GM12892 (cell line): Measurements from ENCODE around the gene CIC.

Experiments used
- POLR2A ChIP-seq: IDR thresholded peaks from 2 replicates; pipeline ENCODE4 v1.6.1; 2011; ENCODE audit warnings: low read depth, low read length, control low read depth
- POLR2AphosphoS5 ChIP-seq: IDR thresholded peaks from 2 replicates; pipeline ENCODE4 v1.6.1; 2011; ENCODE audit warnings: low read depth, low read length, control low read depth
- TAF1 ChIP-seq: IDR thresholded peaks from 2 replicates; pipeline ENCODE4 v1.6.1; 2011; ENCODE audit warnings: low read depth, mild to moderate bottlenecking, control low read depth, low read length, borderline replicate concordance

GRCh38 chr19:42225718-42226292 lies 43.2 kb upstream of the CIC start:
- TF ChIP-seq POLR2A, result no peak
- TF ChIP-seq POLR2AphosphoS5, result no peak
- no peak for TF ChIP-seq TAF1
